ENCODE results near the gene BUD31. TPM values are rescaled to one million over a fixed set of nuclear protein-coding genes. Genes with fewer than 3 reads are reported as not detected.

The BUD31 gene
- total RNA-seq, 1 experiment from 2014 or later = 154 TPM

- TF ChIP-seq POLR2AphosphoS5 (IDR thresholded peaks at IDR 0.05; ENCODE audit: low read depth, low read length) (peak; percentile 9; the same call in 1 of the 2 replicates), FOSL1 (IDR thresholded peaks at IDR 0.05; ENCODE audit: low read depth) (no peak)
- ATAC-seq (no peak), DNase-seq (ENCODE audit: low read depth, low spot score) (no peak)
- intact Hi-C loops (cut with micrococcal nuclease) = loop anchor here (1.0 kb wide), 1 partner anchor 23 kb away; no protein-coding TSS in a partner anchor
- H2AFZ ChIP-seq (ENCODE audit: low read depth, low read length, poor library complexity, severe bottlenecking) = no peak overlapping the region
- H3K4me1 ChIP-seq (ENCODE audit: control insufficient read depth in 1 of 2, insufficient read depth in 2 of 2, low read length in 2 of 2) = peaks cover 0 to 9% of the 10 kb centered on the region in 2 experiments; a peak in 1 of 4 replicates
- H3K9me3 ChIP-seq (ENCODE audit: control insufficient read depth in 1 of 2, insufficient read depth in 1 of 2, low read depth in 1 of 2, low read length in 2 of 2) = no peaks in the 10 kb centered on the region
- BruUV-seq (replicated peaks) = no TSS peak
- RAD21 ChIA-PET (ENCODE audit: low non-redundant PET in 1 of 2, low total read pairs in 2 of 2, uncharacterized antibody in 2 of 2, unreplicated experiment in 2 of 2) = no interaction called here
- POLR2A ChIA-PET = no interaction called here
- H4K20me1 ChIP-seq (ENCODE audit: insufficient read depth) = no peaks in the 10 kb centered on the region; the same call in 1 of the 2 replicates
- no peak overlapping the region for H3K27ac ChIP-seq (ENCODE audit: low read depth, low read length)
- peaks cover 9 to 13% of the 10 kb centered on the region in 2 experiments; a peak in 3 of 4 replicates for H3K36me3 ChIP-seq (ENCODE audit: control insufficient read depth in 1 of 2, insufficient read depth in 2 of 2, low read length in 2 of 2)
- CTCF ChIA-PET = no interaction called here
- H3K9ac ChIP-seq (ENCODE audit: low read length) = no peak overlapping the region
- H3K4me3 ChIP-seq (replicated peaks in 1 of 2; ENCODE audit: low read depth in 1 of 2, low read length in 2 of 2) = no peak overlapping the region
- peaks cover 13% of the 10 kb centered on the region for H3K79me2 ChIP-seq (ENCODE audit: insufficient read depth, low read length)
- H3K4me2 ChIP-seq (ENCODE audit: low read length) = no peak overlapping the region
- no peaks in the 10 kb centered on the region for H3K9me2 ChIP-seq (ENCODE audit: insufficient read depth)
- no peaks in the 10 kb centered on the region for H3K27me3 ChIP-seq (ENCODE audit: insufficient read depth, low read length)
Measured at GRCh38 chr7:99387912-99388311, 20.9 kb upstream of the BUD31 start.

GRCh38 chr7:99389772-99390171, 19.0 kb upstream of the BUD31 start:
- no peaks in the 10 kb centered on the region for H3K27me3 ChIP-seq (ENCODE audit: insufficient read depth, low read length)
- RAD21 ChIA-PET (ENCODE audit: low non-redundant PET in 1 of 2, low total read pairs in 2 of 2, uncharacterized antibody in 2 of 2, unreplicated experiment in 2 of 2) = no interaction called here
- no TSS peak for BruUV-seq (replicated peaks)
- no peak overlapping the region for H3K9ac ChIP-seq (ENCODE audit: low read length)
- H3K4me3 ChIP-seq (replicated peaks in 1 of 2; ENCODE audit: low read depth in 1 of 2, low read length in 2 of 2) = no peak overlapping the region
- ATAC-seq (no peak), DNase-seq (ENCODE audit: low read depth, low spot score) (no peak)
- no peak overlapping the region for H2AFZ ChIP-seq (ENCODE audit: low read depth, low read length, poor library complexity, severe bottlenecking)
- CTCF ChIA-PET = no interaction called here
- TF ChIP-seq EGR1 (IDR thresholded peaks at IDR 0.05; ENCODE audit: low read depth) (no peak), POLR2A (IDR thresholded peaks at IDR 0.05; ENCODE audit: borderline replicate concordance, extremely low read depth, insufficient read depth, insufficient read length) (no peak), SP1 (IDR thresholded peaks at IDR 0.05; ENCODE audit: low read depth) (no peak), ELF1 (IDR thresholded peaks at IDR 0.05; ENCODE audit: borderline replicate concordance, low read depth) (no peak), ZBTB33 (IDR thresholded peaks at IDR 0.05; ENCODE audit: extremely low read depth, insufficient replicate concordance, low read length) (no peak), EZH2phosphoT487 (IDR thresholded peaks at IDR 0.05; ENCODE audit: borderline replicate concordance) (no peak)
- peaks cover 9 to 24% of the 10 kb centered on the region in 2 experiments for H3K36me3 ChIP-seq (ENCODE audit: control insufficient read depth in 1 of 2, insufficient read depth in 2 of 2, low read length in 2 of 2)
- POLR2A ChIA-PET = no interaction called here
- H3K9me2 ChIP-seq (ENCODE audit: insufficient read depth) = no peaks in the 10 kb centered on the region
- no peaks in the 10 kb centered on the region; the same call in 1 of the 2 replicates for H4K20me1 ChIP-seq (ENCODE audit: insufficient read depth)
- H3K27ac ChIP-seq (ENCODE audit: low read depth, low read length) = no peak overlapping the region
- H3K4me1 ChIP-seq (ENCODE audit: control insufficient read depth in 1 of 2, insufficient read depth in 2 of 2, low read length in 2 of 2) = peaks cover 0 to 16% of the 10 kb centered on the region in 2 experiments; a peak in 1 of 4 replicates
- H3K79me2 ChIP-seq (ENCODE audit: insufficient read depth, low read length) = no peaks in the 10 kb centered on the region; the same call in 1 of the 2 replicates
- H3K4me2 ChIP-seq (ENCODE audit: low read length) = no peak overlapping the region
- H3K9me3 ChIP-seq (ENCODE audit: control insufficient read depth in 1 of 2, insufficient read depth in 1 of 2, low read depth in 1 of 2, low read length in 2 of 2) = no peaks in the 10 kb centered on the region
- intact Hi-C loops (cut with micrococcal nuclease) = no loop called here

Data from HCT116 (cell line).